Hepatocyte (in vitro differentiated cells): Measurements from ENCODE around the gene CCDC40. TPM values are rescaled to one million over a fixed set of nuclear protein-coding genes. Genes with fewer than 3 reads are reported as not detected.

ENCODE experiments used
- DNase-seq: peaks from one replicate; pipeline ENCODE4 v3.0.0-alpha.2; 2016; ENCODE audit warnings: low spot score
- H2AFZ ChIP-seq: fragments of 200-600 bp; sonication (generic); 2 replicates; pipeline ENCODE4 v1.6.0; 2016; ENCODE audit warnings: antibody characterized with exemption, mild to moderate bottlenecking
- H3K27ac ChIP-seq: fragments of 200-600 bp; sonication (generic); 2 replicates; pipeline ENCODE4 v1.5.1; 2016; ENCODE audit warnings: mild to moderate bottlenecking
- H3K27me3 ChIP-seq: fragments of 200-600 bp; sonication (generic); 2 replicates; pipeline ENCODE4 v1.6.1; 2016
- H3K36me3 ChIP-seq: fragments of 200-600 bp; sonication (generic); replicated peaks from 2 replicates; pipeline ENCODE4 v1.5.1; 2016; ENCODE audit warnings: low read depth; ENCODE audit not compliant: insufficient read depth
- H3K4me1 ChIP-seq: fragments of 200-600 bp; sonication (generic); 2 replicates; pipeline ENCODE4 v1.5.1; 2016; ENCODE audit warnings: mild to moderate bottlenecking, moderate library complexity; ENCODE audit not compliant: insufficient read depth
- H3K4me2 ChIP-seq: fragments of 200-600 bp; sonication (generic); 2 replicates; pipeline ENCODE4 v1.6.0; 2016
- H3K4me3 ChIP-seq: fragments of 200-600 bp; sonication (generic); 2 replicates; pipeline ENCODE4 v1.5.1; 2016; ENCODE audit warnings: mild to moderate bottlenecking
- H3K79me2 ChIP-seq: fragments of 200-600 bp; sonication (generic); 2 replicates; pipeline ENCODE4 v1.6.0; 2017; ENCODE audit warnings: mild to moderate bottlenecking
- H3K9me2 ChIP-seq: fragments of 200-600 bp; sonication (generic); replicated peaks from 2 replicates; pipeline ENCODE4 v1.6.0; 2017; ENCODE audit warnings: mild to moderate bottlenecking; ENCODE audit not compliant: insufficient read depth
- H3K9me3 ChIP-seq: fragments of 200-600 bp; sonication (generic); 2 replicates; pipeline ENCODE4 v1.5.1; 2016; ENCODE audit warnings: low read depth, mild to moderate bottlenecking
- H4K20me1 ChIP-seq: fragments of 200-600 bp; sonication (generic); 2 replicates; pipeline ENCODE4 v1.6.0; 2016; ENCODE audit warnings: mild to moderate bottlenecking; ENCODE audit not compliant: insufficient read depth, poor library complexity, severe bottlenecking
- EZH2 ChIP-seq: fragments of 200-600 bp; sonication (generic); IDR thresholded peaks from 2 replicates; pipeline ENCODE4 v1.6.1; 2016; ENCODE audit warnings: antibody characterized with exemption, mild to moderate bottlenecking, borderline replicate concordance
- EZH2phosphoT487 ChIP-seq: fragments of 200-600 bp; sonication (generic); IDR thresholded peaks from one replicate; pipeline ENCODE4 v1.6.1; 2018; ENCODE audit warnings: antibody characterized with exemption, mild to moderate bottlenecking, low read depth, moderate library complexity; ENCODE audit not compliant: unreplicated experiment, severe bottlenecking
- WGBS: methylation state at CpG from one replicate; pipeline ENCODE4 v1.1.6; 2016; ENCODE audit warnings: low lambda C conversion rate; ENCODE audit errors: missing lambda C conversion rate; 5-methylcytosine and 5-hydroxymethylcytosine counted together
- polyA plus RNA-seq: library from polyadenylated mRNA; unstranded; fragments of >200 nt; fragmentation: Nextera tagmentation; extraction: Ambion mirVana; gene quantifications from 2 replicates; pipeline ENCODE4 v1.2.1, GENCODE V29; 2016
- total RNA-seq: library from RNA; depleted of rRNA; stranded (reverse); fragments of >200 nt; gene quantifications from 2 replicates; pipeline ENCODE4 v1.2.3, GENCODE V29; 2014
- TF ChIP-seq, protein P1 (sequence below): fragments of 200-600 bp; sonication (generic); IDR thresholded peaks from 2 replicates; pipeline ENCODE4 v1.5.1; 2016; ENCODE audit warnings: antibody characterized with exemption, mild to moderate bottlenecking; ENCODE audit not compliant: poor library complexity

CCDC40 gene
- total and polyA plus RNA-seq, 2 experiments from 2014 or later = 2.2 to 4.7 TPM

DNA sequence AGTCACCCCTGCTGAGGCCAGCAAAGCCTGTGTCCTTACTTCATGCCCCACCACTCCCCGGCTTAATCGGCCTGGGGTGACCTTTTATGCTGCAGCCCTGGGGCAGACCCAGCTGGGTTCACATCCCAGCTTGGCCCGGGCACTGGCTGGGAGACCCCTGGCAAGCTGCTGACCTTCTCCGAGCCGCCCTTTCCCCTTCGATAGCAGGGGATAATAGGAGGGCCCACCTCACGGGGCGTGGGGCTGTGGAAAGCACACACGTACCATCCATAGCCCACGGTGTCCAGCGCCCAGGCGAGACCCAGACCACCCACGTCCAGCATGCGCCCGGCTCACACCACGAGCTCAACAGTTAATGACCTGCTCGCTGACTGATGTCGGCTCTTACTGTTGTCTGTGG, 27.6 kb upstream of the CCDC40 start:
- H3K4me3 ChIP-seq = no peak overlapping the region
- no peak for TF ChIP-seq EZH2phosphoT487
- TF ChIP-seq, protein P1, sequence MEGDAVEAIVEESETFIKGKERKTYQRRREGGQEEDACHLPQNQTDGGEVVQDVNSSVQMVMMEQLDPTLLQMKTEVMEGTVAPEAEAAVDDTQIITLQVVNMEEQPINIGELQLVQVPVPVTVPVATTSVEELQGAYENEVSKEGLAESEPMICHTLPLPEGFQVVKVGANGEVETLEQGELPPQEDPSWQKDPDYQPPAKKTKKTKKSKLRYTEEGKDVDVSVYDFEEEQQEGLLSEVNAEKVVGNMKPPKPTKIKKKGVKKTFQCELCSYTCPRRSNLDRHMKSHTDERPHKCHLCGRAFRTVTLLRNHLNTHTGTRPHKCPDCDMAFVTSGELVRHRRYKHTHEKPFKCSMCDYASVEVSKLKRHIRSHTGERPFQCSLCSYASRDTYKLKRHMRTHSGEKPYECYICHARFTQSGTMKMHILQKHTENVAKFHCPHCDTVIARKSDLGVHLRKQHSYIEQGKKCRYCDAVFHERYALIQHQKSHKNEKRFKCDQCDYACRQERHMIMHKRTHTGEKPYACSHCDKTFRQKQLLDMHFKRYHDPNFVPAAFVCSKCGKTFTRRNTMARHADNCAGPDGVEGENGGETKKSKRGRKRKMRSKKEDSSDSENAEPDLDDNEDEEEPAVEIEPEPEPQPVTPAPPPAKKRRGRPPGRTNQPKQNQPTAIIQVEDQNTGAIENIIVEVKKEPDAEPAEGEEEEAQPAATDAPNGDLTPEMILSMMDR = no peak
- TF ChIP-seq EZH2 = no peak
- no peaks in the 10 kb centered on the region for H3K36me3 ChIP-seq
- peaks cover 9% of the 10 kb centered on the region for H3K4me1 ChIP-seq
- no peak overlapping the region for H3K4me2 ChIP-seq
- H3K27me3 ChIP-seq = no peaks in the 10 kb centered on the region
- no peaks in the 10 kb centered on the region for H3K9me2 ChIP-seq
- DNase-seq = no peak
- WGBS = 86% methylated on average over 17 of the region's 18 CpGs
- no peak overlapping the region for H3K27ac ChIP-seq
- H3K79me2 ChIP-seq = peaks cover 14% of the 10 kb centered on the region
- H4K20me1 ChIP-seq = no peaks in the 10 kb centered on the region
- H3K9me3 ChIP-seq = no peaks in the 10 kb centered on the region
- no peak overlapping the region for H2AFZ ChIP-seq

DNA sequence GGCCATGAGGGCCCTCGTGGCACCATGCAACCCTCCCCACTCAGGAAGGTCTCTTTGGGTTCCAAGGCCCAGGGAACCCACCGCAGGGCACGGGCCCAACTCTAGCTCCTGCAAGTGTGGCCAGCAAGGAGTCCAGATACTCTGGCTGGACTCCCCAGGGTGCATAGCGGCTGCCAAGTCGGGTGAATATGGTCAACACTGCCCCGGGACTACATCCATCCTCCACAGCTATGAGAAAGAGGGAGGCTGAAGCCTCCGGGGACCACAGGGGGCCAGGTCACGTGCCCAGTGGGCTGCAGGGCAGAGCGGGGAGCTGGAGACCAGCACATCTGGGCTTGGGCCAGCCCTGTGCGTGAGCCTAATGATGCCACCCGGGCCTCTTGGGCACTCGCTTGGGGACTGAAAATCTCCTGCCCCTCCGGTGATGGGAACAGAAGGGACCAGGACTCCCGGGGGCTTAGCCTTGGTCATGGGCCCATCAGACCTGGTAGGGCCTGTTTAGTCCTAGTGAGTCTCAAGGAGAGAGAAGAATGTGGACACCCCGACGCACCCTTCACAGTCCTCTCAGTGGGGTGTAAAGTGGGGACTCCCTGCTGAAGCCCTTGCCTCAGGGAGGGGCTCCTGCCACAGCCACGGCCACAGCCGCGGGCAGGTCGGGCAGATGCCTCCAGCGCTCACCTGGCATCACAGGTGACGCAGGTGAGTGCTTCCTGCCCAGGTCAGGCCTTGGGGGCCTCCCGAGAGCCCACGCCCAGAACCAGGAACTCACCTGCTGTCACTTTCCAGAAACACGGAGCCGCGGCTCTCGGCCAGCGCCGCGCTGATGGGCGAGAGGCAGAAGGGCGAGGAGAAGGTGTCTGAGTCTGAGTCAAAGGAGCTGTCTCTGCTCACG, 26.8 kb upstream of the CCDC40 start:
- H3K79me2 ChIP-seq = peaks cover 17% of the 10 kb centered on the region
- no peak overlapping the region for H2AFZ ChIP-seq
- no peak overlapping the region for H3K27ac ChIP-seq
- DNase-seq = no peak
- peaks cover 9% of the 10 kb centered on the region for H3K4me1 ChIP-seq
- no peak overlapping the region for H3K4me3 ChIP-seq
- H3K9me2 ChIP-seq = no peaks in the 10 kb centered on the region
- H3K4me2 ChIP-seq = no peak overlapping the region
- TF ChIP-seq EZH2 = no peak
- TF ChIP-seq, protein P1 = no peak
- TF ChIP-seq EZH2phosphoT487 = no peak
- H3K36me3 ChIP-seq = no peaks in the 10 kb centered on the region
- WGBS = 95% methylated on average over 33 of the region's 34 CpGs
- H3K9me3 ChIP-seq = no peaks in the 10 kb centered on the region
- H3K27me3 ChIP-seq = no peaks in the 10 kb centered on the region
- H4K20me1 ChIP-seq = no peaks in the 10 kb centered on the region

DNA sequence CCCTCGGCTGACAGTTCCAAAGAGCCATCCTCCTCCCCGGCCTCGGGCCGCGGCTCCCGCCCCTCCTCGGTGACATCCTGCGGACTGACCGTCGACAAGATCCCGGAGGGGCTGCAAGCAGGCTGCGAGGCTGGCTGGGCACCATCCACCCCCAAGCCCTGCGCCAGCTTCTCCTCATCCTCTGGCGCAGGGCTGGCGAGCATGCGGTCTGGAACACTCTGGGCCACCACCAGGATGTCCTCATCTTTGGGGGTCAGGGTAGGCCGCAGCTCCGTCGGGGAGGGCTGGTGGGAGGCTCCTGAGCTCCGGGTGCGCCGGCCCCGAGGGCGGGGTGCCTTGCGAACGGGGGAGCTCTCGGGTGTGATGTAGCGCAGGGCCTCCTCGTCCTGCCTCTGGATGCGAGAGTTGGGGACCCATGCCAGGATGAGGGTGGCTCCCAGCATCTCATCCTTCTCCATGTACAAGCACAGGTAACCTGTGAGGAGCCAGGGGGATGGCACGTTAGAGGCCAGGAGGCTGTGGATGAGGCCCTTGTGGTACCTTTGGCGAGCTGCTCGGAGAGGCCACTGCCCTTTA, 26.1 kb upstream of the CCDC40 start:
- H3K9me3 ChIP-seq = no peaks in the 10 kb centered on the region
- no peaks in the 10 kb centered on the region for H3K9me2 ChIP-seq
- H2AFZ ChIP-seq = no peak overlapping the region
- H3K4me2 ChIP-seq = no peak overlapping the region
- no peak overlapping the region for H3K4me3 ChIP-seq
- TF ChIP-seq EZH2 (no peak), EZH2phosphoT487 (no peak)
- TF ChIP-seq, protein P1 = no peak
- no peaks in the 10 kb centered on the region for H3K36me3 ChIP-seq
- no peaks in the 10 kb centered on the region for H4K20me1 ChIP-seq
- peaks cover 9% of the 10 kb centered on the region for H3K4me1 ChIP-seq
- H3K79me2 ChIP-seq = peaks cover 20% of the 10 kb centered on the region
- WGBS = 96% methylated on average over 28 of the region's 33 CpGs
- H3K27me3 ChIP-seq = no peaks in the 10 kb centered on the region
- no peak overlapping the region for H3K27ac ChIP-seq
- no peak for DNase-seq
